HG03432 (cell line): ENCODE data around the gene KRTAP21-3.

Experiments
- ATAC-seq: cut with Tn5 transposase; IDR thresholded peaks from one replicate; pipeline ENCODE4 v1.9.1; 2021; ENCODE audit warnings: mild to moderate bottlenecking, moderate library complexity; ENCODE audit not compliant: unreplicated experiment

Gene KRTAP21-3

DNA sequence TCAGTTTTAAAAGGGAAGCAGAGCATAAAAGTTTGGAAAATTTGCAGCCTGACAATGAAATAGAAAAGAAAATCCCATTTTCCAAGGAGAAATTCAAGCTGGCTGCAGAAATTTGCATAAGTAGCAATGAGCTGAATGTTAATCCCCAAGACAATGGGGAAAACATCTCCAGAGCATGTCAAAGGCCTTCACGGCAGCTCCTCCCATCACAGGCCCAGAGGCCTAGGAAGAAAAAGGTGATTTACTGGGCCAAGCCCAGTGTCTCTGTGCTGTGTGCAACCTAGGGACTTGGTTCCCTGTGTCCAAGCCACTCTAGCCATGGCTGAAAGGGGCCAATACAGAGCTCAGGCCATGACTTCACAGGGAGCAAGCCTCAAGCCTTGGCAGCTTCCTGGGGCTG is 49.8 kb downstream of the KRTAP21-3 start:
- ATAC-seq = no peak
